ENCODE results near the gene EPHA3.

The EPHA3 gene

DNA sequence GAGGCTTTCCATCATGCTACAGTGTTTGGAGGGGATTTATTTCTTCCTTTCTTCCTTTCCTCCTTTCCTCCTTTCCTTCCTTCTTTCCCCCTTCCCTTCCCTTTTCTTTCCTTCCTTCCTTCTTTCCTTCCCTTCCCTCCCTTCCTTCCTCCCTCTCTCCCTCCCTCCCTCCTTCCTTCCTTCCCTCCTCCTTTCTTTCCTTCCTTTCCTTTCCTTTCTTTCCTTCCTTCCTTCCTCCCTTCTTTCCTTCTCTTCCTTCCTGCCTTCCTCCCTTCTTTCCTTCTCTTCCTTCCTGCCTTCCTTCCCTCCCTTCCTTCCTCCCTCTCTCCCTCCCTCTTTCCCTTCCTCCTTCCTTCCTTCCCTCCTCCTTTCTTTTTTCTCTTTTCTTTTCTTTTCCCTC lies 127.2 kb downstream of the EPHA3 start:
- no peak for FAIRE-seq

DNA sequence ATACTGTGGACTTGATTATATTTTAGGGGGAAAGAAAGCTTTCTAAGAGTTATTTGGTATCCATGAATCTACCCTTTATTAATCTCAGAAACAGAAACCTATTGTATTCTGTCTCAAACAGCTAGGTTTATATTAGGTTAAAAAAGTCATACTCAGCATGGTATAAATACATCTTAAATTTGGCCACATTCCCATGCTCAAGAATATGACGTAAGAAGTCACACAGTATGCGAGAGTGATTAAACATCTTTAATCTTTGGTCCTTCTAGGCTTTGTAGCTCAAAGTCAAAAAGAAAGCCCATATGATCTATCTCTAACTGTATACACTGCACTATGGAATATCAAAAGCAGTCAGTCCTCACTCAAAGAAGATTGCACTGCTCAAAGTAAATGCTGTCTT lies 131.4 kb downstream of the EPHA3 start:
- no peak for FAIRE-seq

DNA sequence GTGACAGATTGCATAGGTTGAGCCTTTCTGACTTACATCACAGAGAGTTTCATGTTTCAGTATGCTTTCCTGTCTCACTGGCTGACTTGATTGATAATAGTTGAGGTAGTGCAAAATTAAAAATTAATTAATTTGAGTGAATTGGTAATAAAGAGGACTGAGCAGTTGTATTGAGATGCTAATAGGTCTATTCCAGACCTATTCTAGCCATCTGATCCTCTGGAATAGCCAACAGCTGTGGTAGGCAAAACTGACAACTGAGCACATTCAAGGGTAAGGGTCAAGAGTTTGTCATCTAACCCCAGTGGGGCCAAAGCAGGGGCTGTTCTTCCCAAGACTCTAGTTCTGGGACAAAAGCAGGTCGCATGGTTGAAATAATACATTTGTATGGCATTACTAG lies 132.4 kb downstream of the EPHA3 start:
- FAIRE-seq: no peak

DNA sequence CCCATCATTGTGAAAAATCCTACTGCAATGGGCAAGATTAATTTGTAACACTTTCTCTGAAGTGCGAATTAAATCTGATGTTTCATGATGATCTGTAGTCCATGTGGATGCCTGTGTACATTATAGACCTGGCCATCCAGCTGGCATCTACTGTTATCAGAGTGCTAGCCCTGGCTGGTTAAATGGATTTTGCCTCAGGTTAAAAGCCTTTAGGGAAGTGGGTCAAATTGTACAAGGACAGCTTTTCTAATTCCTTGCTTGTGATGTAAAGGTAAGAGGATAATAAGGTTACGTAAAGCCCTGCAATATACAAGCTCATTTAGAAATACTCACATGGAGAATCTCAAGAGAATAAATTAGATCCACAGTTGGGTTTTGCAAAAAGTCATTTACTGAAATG lies 138.2 kb downstream of the EPHA3 start:
- FAIRE-seq: no peak

DNA sequence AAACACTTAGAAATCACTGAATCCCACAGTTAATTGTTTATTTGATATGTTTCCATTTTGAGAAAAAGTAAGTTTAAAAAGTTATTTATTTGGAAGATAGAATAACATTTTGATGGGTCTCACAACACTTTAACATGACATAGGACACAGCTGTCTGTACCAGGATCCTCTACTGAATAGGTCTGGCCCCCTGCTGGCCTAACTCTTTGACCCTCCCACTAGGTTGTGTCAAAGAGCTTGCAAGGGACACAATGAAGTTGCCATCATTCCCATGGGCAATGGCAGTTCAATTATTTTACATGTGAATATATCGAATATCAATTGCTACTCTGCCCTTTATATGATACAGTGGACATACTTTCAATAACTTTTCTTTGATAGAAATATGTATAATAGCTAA lies 138.9 kb downstream of the EPHA3 start:
- FAIRE-seq: no peak

DNA sequence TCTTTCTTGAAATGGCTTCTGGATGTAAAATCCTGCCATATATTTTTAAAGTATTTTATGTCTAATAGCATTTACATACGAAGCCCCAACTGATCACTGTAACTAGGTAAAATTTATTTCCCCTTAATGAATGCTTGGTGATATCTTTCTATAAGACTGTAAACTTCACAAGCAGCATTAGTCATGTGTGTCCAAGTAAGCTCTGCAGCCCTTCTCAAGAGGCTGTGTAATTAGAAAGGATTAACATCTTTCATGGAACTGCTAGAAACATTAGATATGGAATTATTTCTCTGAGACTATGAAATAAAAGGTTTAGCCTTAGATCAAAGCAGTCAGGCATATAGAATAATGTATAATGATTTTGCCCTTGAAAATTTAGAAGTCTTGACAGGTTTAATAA lies 143.3 kb downstream of the EPHA3 start:
- no peak for FAIRE-seq

DNA sequence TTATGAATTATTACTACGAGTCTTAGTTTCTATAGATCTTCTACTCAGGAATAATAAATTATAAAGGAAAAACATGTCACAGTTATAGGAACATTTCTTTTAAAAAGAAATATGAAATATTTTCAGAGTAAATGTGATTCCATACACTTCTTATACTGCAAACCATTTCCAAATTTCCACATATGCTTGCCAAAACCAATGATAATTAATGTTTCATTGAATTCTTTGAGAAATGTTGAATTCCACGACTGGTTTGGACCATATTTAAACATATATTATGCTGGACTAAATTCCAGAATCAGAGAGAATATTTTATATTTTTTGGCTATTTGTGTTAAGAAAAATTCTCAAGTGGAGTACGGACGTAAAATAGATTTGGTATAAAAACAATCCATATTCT lies 144.6 kb downstream of the EPHA3 start:
- no peak for FAIRE-seq

DNA sequence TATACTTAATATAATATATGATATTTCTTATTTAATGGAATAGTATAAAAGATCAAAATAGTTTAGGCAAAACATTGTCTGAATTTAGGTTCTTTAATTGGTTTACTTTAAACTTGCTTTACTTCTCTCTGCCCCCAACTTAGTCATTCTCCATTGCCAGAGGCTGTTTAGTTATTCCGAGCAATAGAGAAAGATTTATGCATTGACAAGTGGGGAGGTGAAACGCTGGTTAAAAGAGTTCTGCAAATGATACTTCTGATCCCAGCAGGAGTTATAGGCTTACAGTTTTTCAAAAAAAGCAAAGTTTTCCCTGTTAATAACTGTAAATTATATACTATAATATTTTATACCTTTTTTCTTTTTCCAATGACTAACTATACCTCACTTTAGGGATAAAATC lies 145.4 kb downstream of the EPHA3 start:
- FAIRE-seq: no peak

DNA sequence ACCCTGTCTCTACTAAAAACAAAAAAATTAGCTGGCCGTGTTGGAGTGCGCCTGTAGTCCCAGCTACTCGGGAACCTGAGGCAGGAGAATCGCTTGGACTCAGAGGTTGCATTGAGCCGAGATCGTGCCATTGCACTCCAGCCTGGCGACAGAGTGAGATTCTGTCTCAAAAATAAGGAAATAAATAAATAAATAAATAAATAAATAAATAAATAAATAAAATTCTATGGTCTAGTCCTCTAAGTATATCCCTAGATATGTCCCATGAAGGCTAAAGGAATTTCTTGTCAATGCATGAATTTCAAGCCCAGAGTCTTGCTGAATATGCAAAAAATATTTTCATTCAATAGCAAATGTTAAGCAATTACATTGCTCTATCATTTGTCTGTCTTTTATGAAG lies 149.0 kb downstream of the EPHA3 start:
- no peak for FAIRE-seq

DNA sequence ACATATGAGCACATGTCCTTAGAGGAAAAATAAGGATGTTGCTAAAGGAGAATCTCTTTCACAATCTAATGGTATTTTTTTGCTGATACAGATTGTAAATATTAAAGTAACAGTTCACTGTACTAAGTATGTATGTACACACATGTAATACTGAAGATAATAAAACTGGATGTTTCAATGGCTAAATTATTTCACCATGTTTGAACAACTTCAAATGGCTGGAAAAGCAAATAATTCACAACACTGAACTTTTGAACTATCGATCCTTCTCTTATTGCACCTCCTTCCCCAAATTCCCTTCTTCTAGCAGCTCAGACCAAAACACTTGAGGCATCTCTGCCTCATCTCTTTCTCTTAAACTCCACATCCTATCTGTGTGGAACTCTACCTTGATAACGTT lies 149.5 kb downstream of the EPHA3 start:
- no peak for FAIRE-seq

DNA sequence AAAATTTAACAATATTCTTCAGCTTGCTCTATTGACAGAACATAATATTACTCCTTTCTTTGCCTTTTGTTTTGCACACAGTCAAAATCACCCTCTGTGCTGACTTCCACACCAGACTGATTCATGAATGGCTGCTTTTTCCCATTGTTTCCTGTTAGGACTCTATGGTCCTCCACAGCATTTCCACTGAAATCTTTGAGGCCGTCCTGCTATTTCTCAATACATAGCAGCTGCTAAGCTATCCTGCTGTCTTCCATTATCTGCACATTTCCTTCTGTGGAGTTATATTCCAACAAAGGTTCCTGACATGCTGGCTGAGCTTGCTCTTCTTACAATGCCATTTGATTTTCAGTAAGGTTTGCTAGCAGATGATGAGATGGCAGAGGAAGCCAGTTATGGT lies 153.3 kb downstream of the EPHA3 start:
- no peak for FAIRE-seq

DNA sequence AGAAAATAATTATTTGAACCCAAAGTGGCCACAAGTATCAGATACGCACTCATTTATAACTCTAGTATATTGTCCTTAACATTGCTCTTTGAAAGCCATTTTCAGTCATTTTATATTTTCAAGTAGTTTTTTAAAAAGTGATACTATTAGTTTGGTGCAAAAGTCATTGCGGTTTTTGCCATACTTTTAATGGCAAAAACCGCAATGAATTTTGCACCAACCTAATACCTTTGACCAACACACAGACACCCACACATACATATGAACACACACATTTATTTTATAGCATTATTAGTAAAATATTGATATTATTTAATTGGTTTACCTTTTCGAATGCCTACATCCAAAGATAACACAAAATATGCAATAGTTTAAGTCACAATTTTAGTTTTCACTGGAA lies 154.3 kb downstream of the EPHA3 start:
- no peak for FAIRE-seq

DNA sequence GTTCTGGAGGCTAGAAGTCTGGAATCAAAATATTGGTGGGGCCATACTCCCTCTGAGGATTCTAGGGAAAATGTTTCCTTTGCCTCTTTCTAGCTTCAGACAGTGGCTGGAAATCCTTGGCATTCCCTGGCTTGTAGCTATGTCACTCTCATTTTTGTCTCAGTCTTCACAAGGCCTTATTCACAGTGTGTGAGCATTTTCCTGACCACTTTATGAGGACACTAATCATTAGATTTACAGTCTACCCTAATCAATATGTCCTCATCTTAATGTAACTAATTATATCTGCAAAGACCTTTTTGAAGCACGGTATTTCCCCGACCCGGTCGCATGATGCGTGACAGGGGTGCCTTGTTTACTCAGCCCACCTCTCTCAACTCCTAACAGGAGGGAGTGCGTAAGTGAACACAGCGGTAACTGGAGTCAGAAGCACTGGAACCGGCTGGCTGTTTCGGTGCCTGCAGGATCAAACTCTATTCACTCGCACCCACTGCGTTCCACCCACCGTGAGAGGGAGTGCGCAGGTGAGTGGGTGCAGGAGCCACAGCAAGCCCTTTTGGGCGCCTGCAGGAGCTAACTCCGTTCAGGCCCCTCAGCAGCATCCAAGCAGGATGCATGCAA lies 155.0 kb downstream of the EPHA3 start:
- no peak for FAIRE-seq

DNA sequence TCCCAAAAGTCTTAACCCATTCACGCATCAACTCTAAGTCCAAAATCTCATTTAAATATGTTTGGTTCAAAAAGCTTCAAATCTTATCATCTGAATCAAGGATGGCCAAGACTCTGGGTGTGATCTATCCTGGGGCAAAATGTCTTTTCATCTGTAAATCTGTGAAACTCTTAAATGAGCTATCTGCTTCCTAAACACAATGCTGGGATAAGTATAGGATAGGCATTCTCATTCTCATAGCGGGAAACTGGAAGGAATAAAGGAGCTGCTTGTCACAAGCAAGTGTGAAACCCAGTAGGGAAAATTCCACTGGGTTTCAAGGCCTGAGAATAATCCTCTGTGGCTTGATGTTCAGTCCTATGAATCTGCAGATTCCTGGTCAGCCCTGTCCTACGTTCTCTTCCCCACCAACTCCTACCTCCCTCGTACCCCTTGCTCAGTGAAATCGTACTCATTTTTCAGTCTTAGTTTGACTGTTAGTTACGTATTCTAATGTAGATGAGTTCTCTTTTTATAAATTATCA lies 156.7 kb downstream of the EPHA3 start:
- no peak for FAIRE-seq

DNA sequence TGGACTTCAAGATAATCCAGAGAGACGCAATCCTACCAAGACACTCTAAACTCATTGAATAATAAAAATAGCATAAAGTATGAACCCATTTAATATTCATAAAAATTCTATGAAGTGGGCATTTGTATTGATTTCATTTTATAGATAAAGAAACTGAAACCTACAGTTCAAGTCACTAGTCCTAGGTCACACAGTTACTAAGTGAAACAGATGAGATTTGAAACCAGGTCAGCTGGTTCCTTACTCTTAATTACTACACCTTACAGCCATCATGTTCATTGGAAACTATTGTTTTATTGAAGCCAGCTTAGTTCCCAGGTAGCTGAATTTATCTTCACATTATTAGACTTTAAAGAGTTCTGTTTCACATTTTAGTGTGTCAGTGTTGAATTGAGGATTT lies 158.7 kb downstream of the EPHA3 start:
- FAIRE-seq: no peak

DNA sequence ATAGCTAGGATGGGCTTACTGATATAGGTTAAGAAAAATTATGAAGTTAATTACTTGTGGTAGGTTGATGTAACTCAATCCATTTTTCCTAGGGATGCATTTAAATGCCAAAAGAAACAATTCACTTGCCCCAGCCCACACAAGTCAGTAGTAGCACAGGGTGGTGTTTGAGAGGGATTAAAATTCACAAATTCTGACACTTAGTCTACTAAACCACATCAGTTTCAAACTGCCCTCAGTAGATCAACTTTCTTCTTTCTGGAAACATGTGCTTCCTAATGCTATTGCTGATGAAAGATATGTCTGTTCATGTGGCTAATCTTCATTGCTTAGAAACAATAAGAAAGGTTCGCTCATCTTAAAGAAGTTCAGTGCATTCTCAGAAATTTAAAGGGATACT lies 160.6 kb downstream of the EPHA3 start:
- FAIRE-seq: no peak

DNA sequence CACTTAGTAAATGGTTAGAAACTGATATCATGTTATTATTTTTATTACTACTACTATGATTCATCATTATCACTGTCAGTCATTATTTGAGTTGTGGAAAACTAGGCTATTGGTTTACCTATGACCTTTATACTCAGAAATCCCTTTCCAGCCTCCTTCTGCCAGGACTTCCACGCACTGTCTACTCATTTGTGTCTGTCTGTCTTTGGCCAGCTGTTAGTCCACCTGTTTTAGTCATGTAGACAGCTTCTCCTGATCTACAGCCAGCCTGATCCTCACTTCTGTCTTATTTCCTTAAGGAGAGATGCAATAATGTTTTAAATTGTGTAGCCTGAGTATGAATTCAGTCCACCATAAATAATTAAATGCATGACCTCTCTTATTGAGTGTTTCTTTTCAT lies 162.8 kb downstream of the EPHA3 start:
- no peak for FAIRE-seq

DNA sequence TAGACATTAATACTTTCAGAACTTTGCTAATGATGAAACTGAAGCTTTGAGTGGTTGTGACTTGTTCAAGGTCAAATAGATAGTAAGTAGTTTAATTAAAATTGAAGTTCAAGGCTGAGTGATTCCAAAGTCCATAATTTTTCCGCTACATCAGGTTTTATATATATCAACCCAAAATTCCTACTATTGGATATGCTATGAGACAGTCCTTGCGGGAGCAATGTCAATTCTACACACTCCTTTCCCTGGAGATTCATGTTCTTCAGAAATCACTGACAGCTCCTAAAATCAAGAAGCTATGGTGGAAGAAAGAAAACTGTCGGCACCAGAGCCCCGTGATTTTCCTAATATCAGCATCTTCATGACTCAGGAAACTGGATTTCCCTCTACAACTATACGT lies 167.6 kb downstream of the EPHA3 start:
- no peak for FAIRE-seq

DNA sequence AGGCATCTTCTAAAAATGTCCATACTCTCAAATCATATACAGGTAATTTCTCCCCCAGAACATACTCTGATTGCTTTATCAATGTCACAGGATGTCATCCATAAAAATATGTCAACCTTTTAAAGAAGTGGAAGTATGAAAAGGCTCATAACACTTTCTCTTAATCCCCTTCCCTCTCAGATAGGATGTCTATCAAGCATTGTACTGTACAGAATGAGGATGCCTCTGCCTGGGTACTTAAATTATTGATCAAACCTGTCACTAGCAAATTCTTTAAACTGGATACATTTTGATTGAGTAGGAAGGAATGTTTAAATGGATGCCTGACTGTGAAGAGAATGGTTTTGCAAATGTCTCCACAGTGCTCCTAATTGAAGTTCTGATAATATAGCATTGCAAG lies 168.7 kb downstream of the EPHA3 start:
- FAIRE-seq: no peak

DNA sequence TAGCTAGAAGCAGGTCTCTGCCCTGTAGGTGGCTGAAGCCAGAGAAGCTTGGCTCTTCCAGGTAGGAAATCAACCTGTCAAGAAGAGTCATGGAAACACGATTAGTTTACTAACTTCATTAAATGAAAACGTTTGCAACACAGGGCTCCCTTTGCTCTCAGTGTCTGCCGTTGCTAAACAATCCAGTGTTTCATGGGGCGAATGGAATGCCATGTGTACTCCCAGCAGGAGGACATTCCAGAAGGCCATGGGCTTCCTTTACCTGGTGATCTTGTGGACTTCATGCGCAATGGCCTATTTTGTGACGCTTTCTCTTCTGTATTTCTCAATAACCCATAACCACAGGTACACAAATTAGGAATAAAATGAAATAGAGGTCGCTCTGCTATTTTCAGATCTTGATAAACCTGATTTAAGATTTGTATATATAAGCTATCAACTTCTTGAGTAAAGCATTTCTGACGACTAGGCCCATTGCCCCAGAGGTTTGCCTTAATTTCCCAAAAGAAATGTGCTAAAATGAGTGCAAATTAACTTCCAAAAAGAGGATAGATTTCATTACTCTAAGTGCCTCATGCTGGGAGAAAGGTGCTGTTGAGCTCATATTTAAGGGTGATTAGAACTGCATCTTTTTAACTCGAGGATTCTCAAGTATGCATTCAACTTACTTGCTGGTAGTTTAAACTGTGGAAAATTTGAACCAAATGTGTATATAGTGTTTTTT lies 171.0 kb downstream of the EPHA3 start:
- FAIRE-seq: no peak

DNA sequence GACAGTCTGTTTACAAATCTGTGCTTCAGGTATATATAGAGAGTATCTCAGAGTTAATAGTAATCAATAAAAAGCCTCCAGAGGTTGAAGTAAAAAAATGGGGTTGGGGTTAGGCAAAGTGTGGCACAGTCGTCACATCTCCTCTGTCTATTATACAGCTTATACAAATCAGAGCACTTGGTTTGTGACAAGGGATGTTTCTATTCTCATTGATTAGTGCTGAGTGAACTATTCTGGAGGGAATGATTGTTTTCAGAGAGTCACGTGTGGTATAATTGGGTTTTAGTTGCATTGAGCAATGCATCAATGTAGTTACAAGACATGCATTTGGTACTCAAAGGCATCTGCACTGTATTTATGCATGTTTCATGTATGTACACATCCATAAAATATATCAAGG lies 172.9 kb downstream of the EPHA3 start:
- no peak for FAIRE-seq

DNA sequence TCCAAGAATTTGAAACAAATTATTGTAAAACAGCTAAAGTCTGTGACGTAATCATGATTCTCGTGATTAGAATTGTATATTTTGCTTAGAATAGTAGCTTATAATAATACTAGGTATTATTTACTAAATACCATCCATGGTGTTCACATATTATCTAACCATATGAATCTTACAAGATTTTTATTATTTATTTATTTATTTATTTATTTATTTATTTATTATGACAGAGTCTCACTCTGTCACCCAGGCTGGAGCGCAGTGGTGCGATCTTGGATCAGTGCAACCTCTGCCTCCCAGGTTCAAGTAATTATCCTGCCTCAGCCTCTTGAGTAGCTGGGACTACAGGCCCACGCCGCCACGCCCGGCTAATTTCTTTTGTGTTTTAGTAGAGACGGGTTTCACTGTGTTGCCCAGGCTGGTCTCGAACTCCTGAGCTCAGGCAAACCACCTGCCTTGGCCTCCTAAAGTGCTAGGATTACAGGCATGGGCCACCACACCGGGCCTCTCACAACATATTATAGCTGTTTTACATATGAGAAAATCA lies 173.5 kb downstream of the EPHA3 start:
- no peak for FAIRE-seq

DNA sequence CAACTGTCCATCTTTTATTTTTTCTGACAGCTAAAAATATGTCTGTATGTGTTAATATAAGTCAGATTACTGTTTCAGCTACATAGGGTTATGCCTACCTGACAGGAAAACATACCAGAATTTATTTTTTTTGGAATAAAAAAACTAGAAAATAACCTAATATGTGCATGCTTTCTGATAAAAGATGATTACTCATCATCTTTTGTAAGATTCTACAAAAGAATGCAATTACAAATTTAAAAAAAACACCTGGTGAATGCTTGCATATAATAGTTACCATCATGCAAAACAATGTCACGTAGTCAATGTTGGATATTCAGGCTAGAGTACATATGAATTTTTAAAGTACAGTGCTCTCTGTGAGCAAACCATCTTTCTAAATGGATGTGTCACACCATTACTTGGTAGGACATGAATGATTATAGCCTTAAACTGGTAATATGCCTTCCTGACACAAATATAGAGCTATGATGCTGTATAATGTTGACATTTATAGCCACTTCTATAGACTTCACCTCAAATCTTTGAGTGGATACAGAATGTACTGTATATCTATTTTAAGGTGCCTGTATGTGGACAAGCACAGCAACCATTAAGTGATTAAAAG lies 180.6 kb downstream of the EPHA3 start:
- FAIRE-seq: no peak

DNA sequence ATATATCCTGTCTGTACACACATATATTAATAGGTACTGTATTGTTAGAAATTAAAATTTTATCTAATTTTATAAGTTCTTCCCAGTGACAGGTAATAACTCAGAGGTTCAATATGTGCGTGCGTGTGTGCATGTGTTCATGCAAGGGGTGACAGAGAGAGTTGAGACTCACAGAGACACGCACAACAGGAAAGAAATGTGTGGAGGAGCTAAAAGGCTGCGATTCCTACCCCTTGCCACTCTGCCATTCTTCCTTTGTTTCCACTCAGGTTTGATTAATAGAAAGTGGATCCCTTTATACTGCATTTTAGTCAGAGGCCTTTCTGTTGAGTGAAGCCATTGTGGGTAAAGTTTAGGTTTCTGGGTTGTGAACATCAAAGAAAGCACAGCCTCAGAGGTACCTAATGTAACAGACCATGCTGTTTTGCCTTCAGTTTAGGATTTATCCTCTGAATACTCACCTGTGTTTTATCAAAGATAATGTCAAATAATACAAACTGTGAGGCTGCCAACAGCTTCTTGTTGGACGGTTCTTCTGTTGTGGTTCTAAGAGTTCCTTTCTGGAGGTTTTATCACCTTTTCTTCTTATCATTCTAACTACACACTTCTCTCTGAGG lies 182.3 kb downstream of the EPHA3 start:
- no peak for FAIRE-seq

Measured in endometrium (tissue), 2 donors.